COR-L47 (cell line): ENCODE measurements around the gene SEMA5B.

Experiments
- DNase-seq: peaks from one replicate; lab custom pipeline; 2025; lab: John Stamatoyannopoulos, UW

SEMA5B gene

DNA sequence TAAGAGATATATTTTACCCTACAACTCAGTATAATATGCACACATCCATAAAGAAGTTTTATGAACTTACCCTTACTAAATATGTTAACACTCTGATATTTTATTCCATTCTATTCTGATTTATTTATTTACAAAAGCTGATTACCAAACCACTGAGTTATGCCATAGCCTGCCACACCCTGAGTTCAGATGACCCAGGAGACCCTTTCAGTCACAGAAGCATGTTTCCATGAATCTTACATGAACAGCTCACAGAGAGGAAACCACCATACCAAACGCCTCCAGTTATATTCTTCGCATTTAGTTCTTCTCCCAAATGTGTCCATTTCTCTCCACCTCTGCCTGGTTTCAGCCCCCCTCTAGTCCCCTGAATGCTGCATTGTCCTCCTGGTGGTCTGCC, 103.5 kb downstream of the SEMA5B start:
- no peak for DNase-seq

GRCh38 chr3:122923611-122924010, 104.0 kb downstream of the SEMA5B start:
- DNase-seq = no peak

- peak; percentile 69 for DNase-seq
These were observed 105.5 kb downstream of the SEMA5B start for GRCh38 chr3:122921791-122922651.

DNA sequence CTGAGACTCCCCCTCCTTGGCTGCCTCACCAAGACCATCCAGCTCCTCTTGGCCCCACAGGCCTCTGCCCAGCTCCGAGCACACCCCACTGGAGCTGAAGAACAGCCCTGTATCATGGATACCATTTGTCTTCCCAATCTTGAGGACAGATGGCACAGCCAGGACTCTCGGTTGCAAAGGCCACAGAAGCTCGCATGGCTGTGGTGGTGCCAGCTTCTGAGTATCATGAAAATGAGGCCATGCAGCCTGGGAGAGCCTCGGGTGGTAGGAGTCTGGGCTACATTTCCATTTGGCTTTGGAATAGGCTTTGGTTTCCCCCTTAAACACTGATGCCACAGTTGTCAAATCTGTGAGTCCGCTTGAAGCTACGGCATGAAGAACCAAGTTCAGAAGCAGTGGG, 106.6 kb downstream of the SEMA5B start:
- no peak for DNase-seq

DNA sequence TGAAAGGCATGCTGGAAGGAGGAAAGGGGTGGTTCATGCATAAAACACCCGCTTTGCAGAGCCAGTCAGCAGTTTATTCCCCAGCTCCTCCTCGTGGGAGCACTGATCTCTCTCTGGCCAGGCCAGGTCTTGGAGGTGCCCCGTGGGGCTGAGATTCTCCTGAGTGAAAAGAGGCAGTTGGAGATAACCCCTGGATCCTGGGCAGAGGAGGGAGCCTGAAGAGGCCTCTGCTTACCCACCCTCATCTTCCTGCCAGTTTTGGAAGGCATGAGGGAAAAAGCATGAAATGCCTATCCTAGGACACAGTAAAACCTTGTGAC, 108.3 kb downstream of the SEMA5B start:
- DNase-seq = no peak

DNA sequence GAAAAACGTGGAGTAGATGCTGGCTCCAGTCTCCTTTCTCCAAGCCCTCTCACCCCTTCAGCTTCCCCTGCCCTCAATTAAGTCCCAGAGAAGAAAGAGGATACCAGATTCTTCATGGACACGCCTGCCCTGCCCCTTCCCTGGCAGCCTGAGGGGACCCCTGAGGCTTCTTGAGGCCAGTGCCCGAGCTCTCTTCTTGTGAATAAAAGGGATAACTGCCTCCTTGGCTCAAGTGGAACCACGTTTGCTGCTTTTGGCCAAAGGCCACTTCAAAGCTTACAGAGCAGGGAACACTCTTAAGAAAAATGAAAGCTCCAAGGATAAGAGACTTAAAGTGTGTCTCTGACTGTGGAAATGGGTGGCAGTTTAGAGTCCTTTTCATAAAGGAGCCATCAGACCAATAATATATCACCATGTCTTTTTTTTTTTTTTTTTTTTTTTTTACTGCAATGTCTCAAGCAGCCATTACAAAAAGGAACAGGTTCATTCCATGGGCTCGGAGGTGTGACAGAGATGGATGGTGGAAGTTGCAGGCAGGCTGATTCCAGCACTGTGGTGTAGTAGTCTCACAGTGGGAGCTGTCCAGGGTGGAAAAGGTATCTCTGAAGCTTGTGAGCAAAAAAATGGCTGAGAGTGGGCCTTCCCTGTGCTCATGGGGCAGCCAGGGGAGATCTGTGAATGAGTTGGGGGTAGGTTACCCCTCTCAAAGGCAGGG, 108.8 kb downstream of the SEMA5B start:
- DNase-seq = no peak

DNA sequence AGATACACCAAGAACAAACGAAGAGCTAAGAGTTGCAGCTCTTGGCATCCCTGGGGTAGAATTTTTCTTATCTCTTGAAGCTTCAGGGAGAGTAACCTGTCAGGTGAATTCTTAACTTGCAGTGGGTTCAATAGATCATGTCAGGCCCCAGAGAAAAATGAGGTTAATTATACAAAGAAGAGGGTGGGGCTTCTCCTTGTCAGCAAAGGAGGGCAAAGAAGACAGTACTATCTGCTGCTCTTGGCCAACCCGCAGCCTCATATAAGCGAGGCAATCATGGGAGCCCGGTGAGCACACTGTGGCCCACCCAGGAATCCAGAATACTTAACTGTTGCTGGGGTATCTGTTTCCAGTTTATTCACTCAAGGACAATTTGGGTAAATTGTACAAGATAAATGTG, 110.2 kb downstream of the SEMA5B start:
- no peak for DNase-seq

GRCh38 chr3:122916580-122916979, 111.0 kb downstream of the SEMA5B start:
- DNase-seq = no peak

DNA sequence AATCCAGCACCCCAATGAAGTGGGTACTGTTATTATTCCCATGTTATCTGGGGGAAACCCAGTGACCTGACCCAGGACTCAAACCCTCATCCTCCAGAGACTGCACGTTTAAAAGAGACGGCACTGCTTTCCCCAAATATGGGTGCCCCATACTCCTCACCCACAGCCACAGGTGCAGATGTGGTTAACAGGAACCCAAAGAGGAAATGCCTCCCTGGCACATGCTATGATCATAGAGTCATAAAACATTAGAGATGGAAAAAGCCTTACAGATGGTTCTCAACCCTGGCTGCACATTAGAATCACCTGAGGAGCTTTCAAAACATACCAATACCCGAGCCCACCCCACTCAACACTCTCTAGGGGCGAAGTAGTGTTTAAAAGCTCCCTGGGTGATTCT, 111.5 kb downstream of the SEMA5B start:
- no peak for DNase-seq

- DNase-seq = no peak
These were observed 112.1 kb downstream of the SEMA5B start for GRCh38 chr3:122915300-122916055.

DNA sequence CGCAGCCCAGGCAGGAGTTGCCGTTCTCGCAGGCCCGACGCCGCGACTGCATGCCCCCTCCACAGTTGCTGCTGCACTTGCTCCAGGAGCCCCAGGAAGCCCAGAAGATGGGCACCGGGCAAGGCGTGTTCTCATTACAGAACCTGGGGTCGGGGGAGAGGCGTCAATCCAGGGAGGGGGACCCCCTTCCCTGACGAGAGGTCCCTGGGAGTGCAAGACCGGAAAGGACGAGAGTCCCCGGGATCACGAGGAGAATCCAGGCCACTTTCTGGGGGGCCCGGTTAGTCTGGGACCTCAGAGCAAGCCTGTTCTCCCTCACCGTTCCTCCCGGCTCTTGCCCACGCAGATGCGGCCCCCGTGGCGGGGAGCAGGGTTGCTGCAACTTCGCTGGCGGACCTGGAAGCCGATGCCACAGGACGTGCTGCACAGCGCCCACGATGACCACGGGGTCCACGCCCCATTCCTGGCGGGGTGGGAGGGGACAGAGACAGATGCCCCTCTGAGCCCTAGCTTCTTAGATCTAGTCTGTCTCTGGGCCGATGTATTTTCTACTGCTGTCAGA, 113.9 kb downstream of the SEMA5B start:
- no peak for DNase-seq

DNA sequence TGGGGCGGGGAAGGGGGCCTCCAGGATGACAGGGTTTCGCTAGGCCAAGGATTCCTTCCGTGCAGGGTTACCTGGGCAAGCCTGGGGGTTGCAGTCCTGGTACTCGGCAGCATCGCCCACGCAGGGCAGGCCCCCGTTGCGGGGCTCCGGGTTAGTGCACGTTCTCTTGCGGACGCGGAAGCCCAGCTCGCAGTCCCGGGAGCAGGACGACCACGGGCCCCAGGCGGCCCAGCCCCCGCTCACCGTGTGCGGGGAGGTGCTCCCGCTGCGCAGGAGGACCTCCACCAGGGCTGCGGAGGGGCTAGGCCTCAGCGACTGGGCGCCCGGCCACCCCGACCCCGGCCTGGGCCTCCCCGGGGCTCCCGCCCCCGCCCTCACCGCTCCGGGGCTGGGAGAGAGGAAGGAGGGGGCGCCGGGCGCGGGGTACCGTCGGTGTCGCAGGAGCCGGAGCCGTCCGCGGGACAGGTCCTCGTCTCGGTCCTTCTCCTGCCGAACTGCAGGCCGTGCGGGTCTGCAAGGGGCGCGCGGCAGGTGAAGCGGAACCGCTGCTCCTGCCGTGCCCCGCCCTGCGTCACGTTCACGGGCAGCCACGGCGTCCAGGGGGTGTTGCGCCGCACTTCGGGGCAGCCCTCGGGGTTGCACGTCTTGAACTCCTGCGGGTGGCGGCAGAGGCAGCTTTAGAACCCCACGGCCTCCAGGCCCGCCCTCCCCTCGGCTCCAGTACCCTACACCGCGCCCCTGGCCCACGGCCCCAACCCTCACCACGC, 114.6 kb downstream of the SEMA5B start:
- DNase-seq = no peak

DNA sequence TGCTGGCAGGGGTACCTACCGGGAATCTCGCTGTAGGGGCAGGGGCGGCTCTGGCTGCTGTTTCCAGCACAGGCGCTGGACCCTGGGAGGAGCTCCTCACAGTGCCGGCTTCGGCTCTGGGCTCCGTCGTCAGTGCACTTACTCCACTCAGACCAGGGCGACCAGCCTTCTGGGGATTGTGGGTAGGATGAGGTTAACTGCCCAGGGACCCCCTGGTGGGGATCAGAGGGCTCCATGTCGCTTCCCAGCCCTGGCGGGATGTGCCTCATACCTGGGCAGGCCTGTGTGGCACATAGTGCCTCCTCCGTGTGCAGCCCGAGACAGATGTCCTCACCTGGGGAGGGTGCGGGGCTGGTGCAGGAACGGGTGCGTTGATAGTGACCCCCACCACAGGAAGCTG, 115.7 kb downstream of the SEMA5B start:
- DNase-seq = no peak

DNA sequence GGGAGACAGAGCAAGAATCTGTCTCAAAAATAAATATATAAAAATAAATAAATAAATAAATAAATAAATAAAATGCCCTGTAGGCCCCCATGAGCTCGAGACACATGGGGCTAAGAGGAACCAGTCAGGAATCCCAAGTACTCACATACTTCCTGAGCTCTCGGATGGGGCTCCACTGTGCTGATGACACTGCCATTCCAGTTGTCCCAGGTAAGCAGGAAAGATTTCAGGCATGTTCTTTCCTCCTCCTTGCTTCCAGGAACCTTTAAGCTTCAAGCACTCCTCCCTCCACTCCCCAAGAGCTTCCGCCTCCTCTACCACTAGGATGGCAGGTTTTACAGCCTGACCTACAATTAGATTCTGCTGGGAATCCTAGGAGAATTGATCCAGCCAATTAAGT, 119.3 kb downstream of the SEMA5B start:
- no peak for DNase-seq

- DNase-seq = no peak
These were observed 120.1 kb downstream of the SEMA5B start for GRCh38 chr3:122907471-122907870.

GRCh38 chr3:122903171-122903570, 124.4 kb downstream of the SEMA5B start:
- DNase-seq = no peak

DNA sequence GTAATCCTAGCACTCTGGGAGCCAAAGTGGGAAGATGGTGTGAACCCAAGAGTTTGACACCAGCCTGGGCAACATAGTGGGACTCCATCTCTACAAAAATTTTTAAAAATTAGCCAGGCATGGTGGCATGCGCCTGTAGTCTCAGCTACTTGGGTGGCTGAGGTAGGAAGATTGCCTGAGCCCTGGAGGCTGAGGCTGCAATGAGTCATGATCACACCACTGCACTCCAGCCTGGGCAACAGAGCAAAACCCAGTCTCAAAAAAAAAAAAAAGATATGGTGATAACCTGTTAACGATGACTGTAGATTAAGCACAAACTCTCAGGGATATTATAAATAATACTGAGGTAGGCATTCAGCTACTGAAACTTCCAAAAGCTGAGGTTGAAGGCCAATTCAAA, 125.2 kb downstream of the SEMA5B start:
- no peak for DNase-seq

- DNase-seq = no peak
These were observed 129.3 kb downstream of the SEMA5B start for GRCh38 chr3:122898298-122898697.

DNA sequence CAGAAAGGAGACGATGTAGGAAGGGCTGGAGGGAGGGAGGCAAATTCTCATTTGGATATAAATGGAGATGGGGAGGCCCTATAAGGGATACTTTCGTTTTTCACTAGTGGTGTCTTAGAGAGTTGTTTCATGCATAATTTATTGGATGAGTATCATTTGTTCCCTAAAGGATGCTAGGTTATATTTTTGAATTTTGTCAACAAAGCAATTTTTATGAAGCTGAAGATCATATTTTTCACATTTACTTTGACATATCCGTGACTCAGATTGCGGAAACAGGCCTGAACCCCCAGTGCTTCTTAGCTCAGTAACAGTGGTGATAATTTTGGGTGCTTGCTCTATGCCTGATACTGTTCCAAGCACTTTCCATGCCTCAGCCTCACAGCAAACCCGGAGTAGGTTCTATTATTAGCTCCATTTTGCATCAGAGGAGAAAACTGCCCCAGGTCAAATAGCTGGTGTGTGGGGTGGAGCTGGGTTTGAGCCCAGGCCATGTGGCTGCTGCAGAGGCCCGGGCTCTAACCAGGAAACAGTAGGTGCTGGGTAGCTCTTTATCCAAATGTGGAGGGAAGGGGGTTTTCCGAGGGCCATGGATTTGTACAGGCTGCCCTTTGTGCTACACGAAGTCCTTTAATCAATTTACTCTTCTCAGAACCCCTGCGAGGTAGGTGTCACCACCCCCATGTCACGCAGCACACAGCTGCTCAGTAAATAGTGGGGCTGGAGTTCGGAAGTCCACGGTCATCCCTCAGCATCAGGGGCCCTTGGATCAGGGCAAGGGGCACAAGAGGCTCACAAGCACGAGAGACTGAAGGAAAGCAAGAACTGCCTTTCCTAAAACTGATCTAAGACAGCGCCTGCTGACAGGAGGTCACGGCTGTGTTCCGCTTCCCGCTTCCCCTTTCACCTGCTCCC, 133.6 kb downstream of the SEMA5B start:
- DNase-seq = no peak

DNA sequence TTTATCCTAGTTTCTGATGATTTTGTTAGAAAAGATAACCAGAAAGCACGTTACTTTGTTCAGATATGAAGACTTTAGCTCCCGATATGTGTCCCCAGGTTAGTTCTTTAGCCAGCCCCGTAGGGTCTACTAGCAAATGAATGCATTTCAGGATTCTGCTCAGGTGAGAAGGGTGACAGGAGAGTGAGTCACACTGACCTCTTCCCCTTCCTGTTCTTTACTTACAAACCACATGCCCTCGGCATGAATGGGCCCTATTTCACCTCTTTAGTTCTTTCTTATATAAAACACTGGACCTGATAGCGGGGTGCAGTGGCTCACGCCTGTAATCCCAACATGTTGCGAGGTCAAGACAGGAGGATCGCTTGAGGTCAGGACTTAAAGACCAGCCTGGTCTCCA, 134.3 kb downstream of the SEMA5B start:
- no peak for DNase-seq
